HUES6 (cell line): ENCODE results near the gene LGALS12.
"Not testable (repeated sequence)": the region's sequence is repeated elsewhere in the genome, so short reads cannot be mapped to it uniquely, and the experiment has no call there.

ENCODE experiments used
- H3K27ac ChIP-seq: 2 replicates; pipeline ENCODE4 v1.7.0; 2013; ENCODE audit warnings: low read depth, mild to moderate bottlenecking, low read length, inconsistent platforms
- H3K27me3 ChIP-seq: 2 replicates; pipeline ENCODE4 v1.6.1; 2013; ENCODE audit warnings: low read length; ENCODE audit not compliant: control insufficient read depth, insufficient read depth
- H3K36me3 ChIP-seq: 2 replicates; pipeline ENCODE4 v1.6.1; 2013; ENCODE audit warnings: low read length; ENCODE audit not compliant: control insufficient read depth, insufficient read depth
- H3K4me1 ChIP-seq: 2 replicates; pipeline ENCODE4 v1.6.1; 2013; ENCODE audit warnings: low read length; ENCODE audit not compliant: control insufficient read depth, insufficient read depth
- H3K4me3 ChIP-seq: 2 replicates; pipeline ENCODE4 v1.5.1; 2013; ENCODE audit warnings: low read depth, low read length
- H3K9ac ChIP-seq: one replicate; pipeline ENCODE4 v1.6.1; 2013; ENCODE audit warnings: mild to moderate bottlenecking, low read length
- H3K9me3 ChIP-seq: 2 replicates; pipeline ENCODE4 v1.6.1; 2013; ENCODE audit warnings: low read depth, low read length; ENCODE audit not compliant: control insufficient read depth, insufficient read depth

The LGALS12 gene

DNA sequence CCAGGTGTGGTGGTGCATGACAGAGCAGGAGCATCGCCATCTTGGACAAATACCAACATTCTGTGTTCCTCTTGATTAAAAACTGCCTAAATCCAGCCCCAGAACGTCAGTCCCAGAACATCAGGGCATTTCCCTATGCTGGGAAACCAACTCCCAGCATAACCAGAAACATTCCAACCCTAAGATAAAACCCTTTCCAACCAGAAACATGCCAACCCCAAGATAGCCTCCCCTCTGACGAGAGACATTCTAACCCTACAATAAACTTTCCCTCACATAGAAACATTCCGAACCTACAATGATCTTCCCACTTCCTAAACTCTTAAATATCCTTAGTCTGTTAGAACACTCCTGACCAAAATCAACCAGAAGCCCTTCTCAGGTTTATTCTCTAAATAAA is 42.3 kb downstream of the LGALS12 start:
- Histone ChIP-seq H3K27ac (no peak overlapping the region), H3K27me3 (no peaks in the 10 kb centered on the region), H3K4me3 (no peak overlapping the region), H3K36me3 (no peaks in the 10 kb centered on the region), H3K9ac (no peak overlapping the region), H3K4me1 (peaks cover 7% of the 10 kb centered on the region; the same call in 1 of the 2 replicates), H3K9me3 (no peaks in the 10 kb centered on the region)

DNA sequence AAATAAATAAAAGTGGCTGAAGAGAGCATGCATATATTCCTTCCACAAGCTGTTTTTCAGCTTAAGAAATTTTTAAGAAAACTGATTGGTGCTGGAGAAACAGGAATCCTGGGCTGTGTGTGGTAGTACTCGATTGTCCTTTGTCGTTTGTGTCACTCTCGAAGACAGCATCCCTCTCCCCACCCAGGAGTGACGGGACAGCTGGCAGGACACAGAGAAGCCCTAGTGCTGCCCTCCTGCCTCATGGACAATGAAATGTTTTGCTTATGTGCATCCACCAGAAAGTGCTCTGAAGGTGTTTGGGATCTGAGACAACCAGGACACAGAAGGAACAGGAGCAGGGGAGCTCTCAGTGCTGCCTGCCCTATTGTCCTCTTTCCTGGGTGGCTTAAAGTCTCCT is 43.5 kb downstream of the LGALS12 start:
- H3K9me3 ChIP-seq = no peaks in the 10 kb centered on the region
- no peaks in the 10 kb centered on the region for H3K36me3 ChIP-seq
- H3K9ac ChIP-seq = no peak overlapping the region
- H3K27ac ChIP-seq = no peak overlapping the region
- H3K4me1 ChIP-seq = peaks cover 12% of the 10 kb centered on the region; the same call in 1 of the 2 replicates
- no peaks in the 10 kb centered on the region for H3K27me3 ChIP-seq
- no peak overlapping the region for H3K4me3 ChIP-seq

GRCh38 chr11:63550156-63550700 is 44.3 kb downstream of the LGALS12 start:
- H3K27ac ChIP-seq, H3K9me3 ChIP-seq, H3K4me3 ChIP-seq: not testable (repeated sequence)

GRCh38 chr11:63551091-63551888 is 45.4 kb downstream of the LGALS12 start:
- H3K36me3 ChIP-seq = no peaks in the 10 kb centered on the region
- H3K9me3 ChIP-seq = no peaks in the 10 kb centered on the region
- no peak overlapping the region for H3K9ac ChIP-seq
- H3K4me3 ChIP-seq = no peak overlapping the region
- H3K27me3 ChIP-seq = no peaks in the 10 kb centered on the region
- peaks cover 16% of the 10 kb centered on the region; the same call in 1 of the 2 replicates for H3K4me1 ChIP-seq
- no peak overlapping the region for H3K27ac ChIP-seq

More at GRCh38 chr11:63550156-63550700, 44.3 kb downstream of the LGALS12 start:
- H3K9ac ChIP-seq, H3K27me3 ChIP-seq, H3K36me3 ChIP-seq: not testable (repeated sequence)
- peaks cover 16% of the 10 kb centered on the region; the same call in 1 of the 2 replicates for H3K4me1 ChIP-seq

GRCh38 chr11:63551889-63552266 is 46.0 kb downstream of the LGALS12 start:
- no peaks in the 10 kb centered on the region for H3K36me3 ChIP-seq
- no peak overlapping the region for H3K9ac ChIP-seq
- no peak overlapping the region for H3K27ac ChIP-seq
- peaks cover 22% of the 10 kb centered on the region; the same call in 1 of the 2 replicates for H3K4me1 ChIP-seq
- H3K9me3 ChIP-seq = no peaks in the 10 kb centered on the region
- no peaks in the 10 kb centered on the region for H3K27me3 ChIP-seq
- no peak overlapping the region for H3K4me3 ChIP-seq

DNA sequence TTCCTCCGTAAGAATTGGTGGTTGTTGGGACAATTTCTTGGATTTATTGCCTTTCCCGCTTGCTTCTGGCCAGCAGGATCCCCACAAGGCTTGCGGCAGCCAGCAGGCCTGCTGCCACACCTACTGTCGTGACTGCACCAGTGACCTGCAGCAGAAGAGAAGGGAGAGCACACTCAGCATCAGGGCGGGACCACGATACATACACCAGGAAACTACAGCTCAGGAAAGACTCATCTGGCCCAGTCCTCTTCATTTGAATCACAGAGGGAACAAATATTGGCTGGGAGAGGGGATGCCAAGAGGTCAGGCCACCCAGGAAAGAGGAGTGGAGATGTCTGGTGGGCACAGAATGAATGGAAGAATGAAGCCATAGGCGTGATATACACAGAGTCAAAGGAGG is 47.0 kb downstream of the LGALS12 start:
- no peaks in the 10 kb centered on the region for H3K36me3 ChIP-seq
- H3K27ac ChIP-seq = no peak overlapping the region
- no peaks in the 10 kb centered on the region for H3K27me3 ChIP-seq
- H3K9me3 ChIP-seq = no peaks in the 10 kb centered on the region
- no peak overlapping the region for H3K4me3 ChIP-seq
- H3K9ac ChIP-seq = no peak overlapping the region
- H3K4me1 ChIP-seq = peaks cover 22% of the 10 kb centered on the region; the same call in 1 of the 2 replicates

DNA sequence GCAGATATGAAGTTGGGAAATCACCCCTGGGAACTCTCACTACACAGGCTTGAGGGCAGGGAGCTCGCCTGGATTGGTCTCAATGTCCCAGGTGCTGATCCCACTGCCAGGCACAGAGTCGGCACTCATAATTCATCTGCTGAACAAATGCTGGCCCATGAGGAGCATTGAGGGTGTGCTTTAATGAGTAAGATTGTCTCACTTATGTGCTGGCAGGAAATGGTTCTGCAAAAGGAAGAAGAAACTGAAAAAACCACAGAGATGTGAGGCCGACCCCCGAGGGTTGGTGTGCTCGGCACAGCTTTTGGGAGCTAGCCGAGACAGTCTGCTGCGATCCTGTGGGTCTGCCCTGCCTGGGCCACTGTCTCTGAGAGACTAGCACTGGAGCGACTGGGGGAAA is 47.9 kb downstream of the LGALS12 start:
- Histone ChIP-seq H3K27ac (no peak overlapping the region), H3K9ac (no peak overlapping the region), H3K27me3 (no peaks in the 10 kb centered on the region), H3K9me3 (no peaks in the 10 kb centered on the region), H3K4me1 (peaks cover 22% of the 10 kb centered on the region; the same call in 1 of the 2 replicates), H3K4me3 (no peak overlapping the region), H3K36me3 (no peaks in the 10 kb centered on the region)

DNA sequence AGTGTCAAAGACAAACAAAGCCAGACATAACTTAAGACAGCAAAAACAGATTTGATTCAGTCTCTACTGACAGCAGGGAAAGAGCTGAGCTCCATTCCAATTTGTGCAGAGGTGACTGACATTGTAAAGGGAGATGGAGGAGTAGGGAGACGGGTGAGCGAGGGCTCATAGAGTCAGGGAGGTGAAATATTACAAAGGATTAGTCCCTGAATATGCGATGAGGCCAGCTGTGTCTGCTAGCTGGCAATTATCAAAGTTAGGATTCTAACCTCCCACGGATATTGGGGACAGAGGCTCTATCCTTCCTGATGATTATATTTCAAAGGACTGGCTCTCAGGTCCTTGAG is 49.0 kb downstream of the LGALS12 start:
- Histone ChIP-seq H3K27ac (no peak overlapping the region), H3K9ac (no peak overlapping the region), H3K36me3 (no peaks in the 10 kb centered on the region), H3K4me3 (no peak overlapping the region), H3K4me1 (peaks cover 22% of the 10 kb centered on the region; the same call in 1 of the 2 replicates), H3K9me3 (no peaks in the 10 kb centered on the region), H3K27me3 (no peaks in the 10 kb centered on the region)

- Histone ChIP-seq H3K4me3 (no peak overlapping the region), H3K36me3 (no peaks in the 10 kb centered on the region), H3K27ac (no peak overlapping the region), H3K9ac (no peak overlapping the region), H3K27me3 (no peaks in the 10 kb centered on the region), H3K9me3 (no peaks in the 10 kb centered on the region), H3K4me1 (peaks cover 22% of the 10 kb centered on the region; the same call in 1 of the 2 replicates)
These were observed 50.6 kb downstream of the LGALS12 start for GRCh38 chr11:63556404-63557013.

- no peaks in the 10 kb centered on the region for H3K27me3 ChIP-seq
- no peak overlapping the region for H3K4me3 ChIP-seq
- H3K36me3 ChIP-seq = no peaks in the 10 kb centered on the region
- no peak overlapping the region for H3K9ac ChIP-seq
- H3K27ac ChIP-seq = no peak overlapping the region
- H3K9me3 ChIP-seq = no peaks in the 10 kb centered on the region
- peaks cover 21% of the 10 kb centered on the region; the same call in 1 of the 2 replicates for H3K4me1 ChIP-seq
These were observed 51.7 kb downstream of the LGALS12 start for GRCh38 chr11:63557570-63557969.
